Right lobe of liver (tissue), 6 donors: Measurements from ENCODE around the gene TMEM213. TPM values are rescaled to one million over a fixed set of nuclear protein-coding genes. Genes with fewer than 3 reads are reported as not detected.
A peak's percentile ranks its signal among the peaks of the same experiment; 100 is the strongest.

Source experiments
- ATAC-seq, 4 donors: fragments of 200-7000 bp; cut with Tn5 transposase; one replicate each; pipeline ENCODE4 v1.9.1; 2020; ENCODE audit warnings: mild to moderate bottlenecking in 4 of 4, moderate library complexity in 4 of 4
- DNase-seq, 3 donors: peaks; one replicate each; pipeline ENCODE4 v3.0.0-alpha.2; 2020
- H3K27ac ChIP-seq, 3 donors: fragments of 200-600 bp; one replicate each; pipeline ENCODE4 v1.8.0; 2022
- H3K27me3 ChIP-seq, 2 donors: fragments of 200-600 bp; one replicate each; pipeline ENCODE4 v1.8.0; 2022
- H3K36me3 ChIP-seq, 4 donors: fragments of 200-600 bp; sonication (generic) in 1 of 4; one replicate each; pipeline versions ENCODE4 v1.5.1 to v1.8.0; 2017 to 2022; ENCODE audit warnings: control low read depth in 1 of 4
- H3K4me1 ChIP-seq, 4 donors: fragments of 200-600 bp; sonication (generic) in 1 of 4; one replicate each; pipeline versions ENCODE4 v1.5.1 to v1.8.0; 2017 to 2022; ENCODE audit warnings: control low read depth in 1 of 4
- H3K4me3 ChIP-seq, 3 donors: fragments of 200-600 bp; one replicate each; pipeline ENCODE4 v1.8.0; 2022
- H3K9me3 ChIP-seq, 4 donors: fragments of 200-600 bp; sonication (generic) in 1 of 4; one replicate each; pipeline versions ENCODE4 v1.5.1 to v1.8.0; 2017 to 2022; ENCODE audit warnings: control low read depth in 1 of 4
- POLR2A ChIP-seq: fragments of 450-650 bp; IDR thresholded peaks from one replicate; pipeline ENCODE4 v1.6.1; 2017; ENCODE audit warnings: antibody characterized with exemption, mild to moderate bottlenecking
- WGBS: methylation state at CpG from one replicate; pipeline ENCODE4 v1.1.6; 2018; ENCODE audit warnings: low coverage, low lambda C conversion rate; ENCODE audit not compliant: insufficient coverage; ENCODE audit errors: missing lambda C conversion rate; 5-methylcytosine and 5-hydroxymethylcytosine counted together
- intact Hi-C, 2 donors: fragments of 100-400 bp; cut with DNase I; formaldehyde crosslinking; loops; one replicate each; pipeline versions ENCODE4 v1.11.2 to v1.14.1; 2022
- total RNA-seq, 6 experiments: library from RNA; depleted of rRNA in 2 of 6; stranded (reverse); fragments of >200 nt in 2 of 6; fragmentation: NEBNext Ultra II Directional in 3 of 6; extraction: Animal tissue kit (Norgen Biotek cat#: 25700) in 3 of 6; gene quantifications; one replicate each; pipeline versions ENCODE4 v1.1.0 to v1.2.4, GENCODE V29; 2016 to 2023
- TF ChIP-seq, protein P1 (sequence below), 4 donors: fragments of 200-600 bp in 3 of 4; fragments of 450-650 bp in 1 of 4; IDR thresholded peaks; one replicate each; pipeline versions ENCODE4 v1.5.1 to v1.8.0; 2016 to 2022; ENCODE audit warnings: antibody characterized with exemption in 4 of 4, mild to moderate bottlenecking in 2 of 4
- donor health status: DM: no; HTN: yes; CAD: no.
- donor health status: DM: no; HTN: no; CAD: no.
- donor health status: DM: no; HTN: no; CAD: no.
- donor health status: DM: no; HTN: yes; CAD: no.
- donor health status: DM: no; HTN: yes; CAD: no.

Gene TMEM213
- total RNA-seq, 6 experiments from 2014 or later, result not detected

DNA sequence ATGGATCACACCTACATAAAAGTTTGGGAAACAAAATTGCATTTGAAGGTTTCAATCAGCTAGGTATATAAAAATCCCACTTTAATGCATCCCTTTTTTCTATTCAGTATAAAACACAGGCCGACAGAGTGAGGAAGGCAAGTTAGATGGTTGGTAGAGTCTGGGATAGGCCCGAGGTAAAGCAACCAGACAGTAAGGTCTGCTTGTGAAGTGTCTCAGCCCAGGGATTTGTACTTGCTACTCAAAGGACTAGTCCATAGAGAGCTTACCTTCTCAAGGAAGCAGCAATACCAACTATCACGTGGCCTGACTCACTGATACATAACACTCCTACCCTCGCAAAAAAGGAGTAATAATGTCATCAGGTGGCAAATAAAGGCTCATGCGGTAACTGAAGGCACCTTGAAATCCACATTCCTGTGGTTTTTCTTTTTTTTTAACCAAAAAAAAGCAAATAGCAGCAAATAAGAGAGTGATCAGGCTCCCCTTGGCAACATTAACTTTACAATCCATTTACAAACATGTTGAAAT is 56.4 kb downstream of the TMEM213 start:
- TF ChIP-seq, protein P1, sequence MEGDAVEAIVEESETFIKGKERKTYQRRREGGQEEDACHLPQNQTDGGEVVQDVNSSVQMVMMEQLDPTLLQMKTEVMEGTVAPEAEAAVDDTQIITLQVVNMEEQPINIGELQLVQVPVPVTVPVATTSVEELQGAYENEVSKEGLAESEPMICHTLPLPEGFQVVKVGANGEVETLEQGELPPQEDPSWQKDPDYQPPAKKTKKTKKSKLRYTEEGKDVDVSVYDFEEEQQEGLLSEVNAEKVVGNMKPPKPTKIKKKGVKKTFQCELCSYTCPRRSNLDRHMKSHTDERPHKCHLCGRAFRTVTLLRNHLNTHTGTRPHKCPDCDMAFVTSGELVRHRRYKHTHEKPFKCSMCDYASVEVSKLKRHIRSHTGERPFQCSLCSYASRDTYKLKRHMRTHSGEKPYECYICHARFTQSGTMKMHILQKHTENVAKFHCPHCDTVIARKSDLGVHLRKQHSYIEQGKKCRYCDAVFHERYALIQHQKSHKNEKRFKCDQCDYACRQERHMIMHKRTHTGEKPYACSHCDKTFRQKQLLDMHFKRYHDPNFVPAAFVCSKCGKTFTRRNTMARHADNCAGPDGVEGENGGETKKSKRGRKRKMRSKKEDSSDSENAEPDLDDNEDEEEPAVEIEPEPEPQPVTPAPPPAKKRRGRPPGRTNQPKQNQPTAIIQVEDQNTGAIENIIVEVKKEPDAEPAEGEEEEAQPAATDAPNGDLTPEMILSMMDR (IDR thresholded peaks at IDR 0.05), result no peak
- TF ChIP-seq POLR2A, result no peak
- Histone ChIP-seq H3K27me3 (no peaks in the 10 kb centered on the region), H3K36me3 (no peaks in the 10 kb centered on the region), H3K4me1 (no peaks in the 10 kb centered on the region), H3K27ac (no peak overlapping the region), H3K4me3 (no peak overlapping the region), H3K9me3 (no peaks in the 10 kb centered on the region)
- DNase-seq (no peak), ATAC-seq (no peak)
- intact Hi-C loops, result no loop called here
- 72% methylated on average over 5 of the region's 5 CpGs for WGBS

GRCh38 chr7:138857728-138858127 is 59.9 kb downstream of the TMEM213 start:
- DNase-seq, result no peak
- TF ChIP-seq POLR2A, result no peak
- TF ChIP-seq, protein P1 (IDR thresholded peaks at IDR 0.05), result no peak
- Histone ChIP-seq H3K4me3 (no peak overlapping the region), H3K27ac (no peak overlapping the region), H3K9me3 (no peaks in the 10 kb centered on the region), H3K36me3 (no peaks in the 10 kb centered on the region), H3K27me3 (no peaks in the 10 kb centered on the region), H3K4me1 (no peaks in the 10 kb centered on the region)
- no peak for ATAC-seq
- intact Hi-C loops, result no loop called here

DNA sequence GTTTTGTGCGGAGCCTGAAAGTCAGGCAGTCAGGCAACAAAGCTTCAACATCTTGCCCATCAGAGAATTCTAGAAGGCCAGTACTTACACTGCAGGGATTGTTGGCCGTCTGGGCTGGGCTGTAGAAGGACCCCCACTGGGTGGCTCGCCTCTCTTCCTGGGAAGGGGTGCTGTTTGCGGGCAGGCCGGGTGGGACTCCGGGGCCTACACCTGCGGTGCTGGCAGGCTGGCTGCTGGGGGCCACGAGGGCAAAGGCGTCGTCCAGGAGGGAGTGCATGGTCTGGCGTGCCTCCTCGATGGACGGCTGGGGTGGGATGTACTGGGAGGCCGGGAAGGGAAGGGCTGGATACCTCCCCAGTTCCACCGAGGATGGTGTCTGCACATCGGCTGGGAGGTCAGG is 63.3 kb downstream of the TMEM213 start:
- H3K36me3 ChIP-seq, result no peaks in the 10 kb centered on the region
- no peak overlapping the region for H3K27ac ChIP-seq
- no peak overlapping the region for H3K4me3 ChIP-seq
- H3K4me1 ChIP-seq, result no peaks in the 10 kb centered on the region
- TF ChIP-seq, protein P1 (IDR thresholded peaks at IDR 0.05), result no peak
- H3K27me3 ChIP-seq, result no peaks in the 10 kb centered on the region
- H3K9me3 ChIP-seq, result no peaks in the 10 kb centered on the region
- intact Hi-C loops, result no loop called here
- ATAC-seq (peak in 1 of 4 donors; percentile 22), DNase-seq (no peak)
- WGBS, result 90% methylated on average over 15 of the region's 16 CpGs

DNA sequence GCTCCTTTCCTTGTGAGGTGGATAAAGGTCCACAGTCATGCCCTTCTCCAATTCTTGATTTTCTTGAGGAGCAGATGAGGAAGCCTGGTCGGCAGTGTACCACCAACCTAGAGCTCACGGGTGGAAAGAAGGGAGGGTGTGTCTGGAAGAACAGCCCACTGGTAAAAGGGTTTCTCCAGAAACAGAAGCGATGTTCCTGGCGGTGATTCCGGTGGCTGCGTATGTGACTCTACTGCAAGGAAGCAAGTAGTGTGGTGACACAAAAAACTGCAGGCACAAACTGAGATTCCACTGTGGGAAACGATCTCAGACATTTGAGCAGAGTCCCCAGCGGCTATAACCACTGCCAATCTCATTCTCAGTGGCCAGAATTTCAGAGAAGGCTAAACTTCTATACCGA is 66.1 kb downstream of the TMEM213 start:
- no peaks in the 10 kb centered on the region for H3K9me3 ChIP-seq
- no peaks in the 10 kb centered on the region for H3K4me1 ChIP-seq
- no peak overlapping the region for H3K27ac ChIP-seq
- no peak for DNase-seq
- intact Hi-C loops, result no loop called here
- no peak for ATAC-seq
- TF ChIP-seq, protein P1 (IDR thresholded peaks at IDR 0.05), result no peak
- TF ChIP-seq POLR2A, result no peak
- WGBS, result 88% methylated on average over 8 of the region's 9 CpGs
- H3K4me3 ChIP-seq, result no peak overlapping the region
- no peaks in the 10 kb centered on the region for H3K27me3 ChIP-seq
- H3K36me3 ChIP-seq, result no peaks in the 10 kb centered on the region

DNA sequence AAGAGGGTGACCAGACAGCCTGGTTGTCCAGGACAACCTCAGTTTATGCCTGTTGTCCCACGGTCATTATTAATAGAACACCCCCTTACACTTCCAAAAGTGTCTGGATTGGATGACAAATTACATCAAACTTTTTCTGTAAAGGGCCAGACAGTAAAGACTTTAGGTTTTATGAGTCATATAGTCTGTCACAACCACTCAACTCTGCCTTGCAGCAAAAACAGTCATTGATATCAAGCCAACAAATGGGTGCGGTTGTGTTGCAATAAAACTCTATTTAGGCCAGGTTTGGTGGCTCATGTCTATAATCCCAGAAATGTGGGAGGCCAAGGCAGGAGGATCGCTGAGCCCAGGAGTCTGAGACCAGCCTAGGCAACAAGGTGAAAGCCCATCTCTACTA is 66.9 kb downstream of the TMEM213 start:
- WGBS, result 70% methylated on average over 2 of the region's 3 CpGs
- Histone ChIP-seq H3K27ac (no peak overlapping the region), H3K36me3 (no peaks in the 10 kb centered on the region), H3K4me3 (no peak overlapping the region), H3K4me1 (no peaks in the 10 kb centered on the region), H3K9me3 (no peaks in the 10 kb centered on the region), H3K27me3 (no peaks in the 10 kb centered on the region)
- ATAC-seq (no peak), DNase-seq (no peak)
- TF ChIP-seq, protein P1 (IDR thresholded peaks at IDR 0.05), result no peak
- no peak for TF ChIP-seq POLR2A
- intact Hi-C loops, result no loop called here
